Epidermal melanocyte (primary cell): ENCODE measurements around the gene EZR.

Source experiments
- DNase-seq: peaks from one replicate; pipeline ENCODE4 v3.0.0; 2011; ENCODE audit warnings: low spot score; ENCODE audit not compliant: insufficient read length

Gene EZR

GRCh38 chr6:158819213-158819976 lies at the start of gene EZR:
Gene EZR, minus strand, starts transcription at chr6:158819368. Its CDS starts 1,275 bp downstream, at chr6:158818093.
- peak; percentile 51 for DNase-seq

GRCh38 chr6:158868122-158868480 lies 48.9 kb upstream of the EZR start:
- no peak for DNase-seq

- no peak for DNase-seq
These were observed 48.4 kb upstream of the EZR start for GRCh38 chr6:158867381-158868121.

- no peak for DNase-seq
These were observed 46.6 kb upstream of the EZR start for GRCh38 chr6:158865769-158866168.

- DNase-seq: no peak
These were observed 44.5 kb upstream of the EZR start for GRCh38 chr6:158863646-158864045.

- no peak for DNase-seq
These were observed 42.7 kb upstream of the EZR start for GRCh38 chr6:158861686-158862381.

- DNase-seq: no peak
These were observed 41.2 kb upstream of the EZR start for GRCh38 chr6:158860279-158860865.

GRCh38 chr6:158856261-158856660 lies 37.1 kb upstream of the EZR start:
- DNase-seq: no peak

GRCh38 chr6:158854214-158855101 lies 35.3 kb upstream of the EZR start:
- DNase-seq: no peak

GRCh38 chr6:158853880-158854213 lies 34.7 kb upstream of the EZR start:
- DNase-seq: no peak

GRCh38 chr6:158853072-158853879 lies 34.1 kb upstream of the EZR start:
- DNase-seq: peak; percentile 29

GRCh38 chr6:158852312-158853071 lies 33.3 kb upstream of the EZR start:
- DNase-seq: no peak

GRCh38 chr6:158850807-158851115 lies 31.6 kb upstream of the EZR start:
- no peak for DNase-seq

- no peak for DNase-seq
These were observed 31.0 kb upstream of the EZR start for GRCh38 chr6:158849899-158850806.

- DNase-seq: no peak
These were observed 29.3 kb upstream of the EZR start for GRCh38 chr6:158848490-158848895.

- DNase-seq: no peak
These were observed 28.6 kb upstream of the EZR start for GRCh38 chr6:158847786-158848185.

- DNase-seq: no peak
These were observed 27.9 kb upstream of the EZR start for GRCh38 chr6:158847012-158847529.
